DMS79 (cell line): ENCODE results near the gene ANXA4.
A peak's percentile ranks its signal among the peaks of the same experiment; 100 is the strongest.

Experiments
- DNase-seq: peaks from one replicate; lab custom pipeline; 2025; lab: John Stamatoyannopoulos, UW

ANXA4 gene

GRCh38 chr2:69741575-69742321, at the start of gene ANXA4:
Gene ANXA4, plus strand, starts transcription at chr2:69742134. Its CDS starts 39,432 bp downstream, at chr2:69781566.
- no peak for DNase-seq

GRCh38 chr2:69692424-69692823, 49.5 kb upstream of the ANXA4 start:
- no peak for DNase-seq

GRCh38 chr2:69693059-69693774, 48.7 kb upstream of the ANXA4 start:
- DNase-seq, result no peak

- DNase-seq, result no peak
These were observed 48.0 kb upstream of the ANXA4 start for GRCh38 chr2:69693775-69694450.

GRCh38 chr2:69694894-69695849, 46.8 kb upstream of the ANXA4 start:
- DNase-seq, result no peak

- no peak for DNase-seq
These were observed 46.1 kb upstream of the ANXA4 start for GRCh38 chr2:69695850-69696216.

- no peak for DNase-seq
These were observed 41.6 kb upstream of the ANXA4 start for GRCh38 chr2:69700381-69700780.

GRCh38 chr2:69701100-69701945, 40.6 kb upstream of the ANXA4 start:
- no peak for DNase-seq

- no peak for DNase-seq
These were observed 38.7 kb upstream of the ANXA4 start for GRCh38 chr2:69703189-69703588.

GRCh38 chr2:69704446-69704845, 37.5 kb upstream of the ANXA4 start:
- no peak for DNase-seq

- DNase-seq, result no peak
These were observed 32.6 kb upstream of the ANXA4 start for GRCh38 chr2:69709290-69709689.

GRCh38 chr2:69711971-69712370, 30.0 kb upstream of the ANXA4 start:
- DNase-seq, result no peak

GRCh38 chr2:69714024-69714423, 27.9 kb upstream of the ANXA4 start:
- DNase-seq, result no peak

GRCh38 chr2:69714539-69715220, 27.3 kb upstream of the ANXA4 start:
- peak; percentile 33 for DNase-seq

GRCh38 chr2:69715964-69716363, 26.0 kb upstream of the ANXA4 start:
- no peak for DNase-seq

GRCh38 chr2:69716555-69717120, 25.3 kb upstream of the ANXA4 start:
- DNase-seq, result no peak

- DNase-seq, result no peak
These were observed 24.7 kb upstream of the ANXA4 start for GRCh38 chr2:69717186-69717585.

GRCh38 chr2:69717861-69718273, 24.1 kb upstream of the ANXA4 start:
- DNase-seq, result no peak

GRCh38 chr2:69718338-69718965, 23.5 kb upstream of the ANXA4 start:
- DNase-seq, result no peak
